Measurements from ENCODE around the gene FAM241A.
"Not testable (repeated sequence)": the region's sequence is repeated elsewhere in the genome, so short reads cannot be mapped to it uniquely, and the experiment has no call there.

FAM241A gene

GRCh38 chr4:112172180-112172579 is 26.9 kb downstream of the FAM241A start:
- no peak for DNase-seq (ENCODE audit: low read depth in 4 of 4, low spot score in 1 of 4)

GRCh38 chr4:112173593-112174558 is 28.6 kb downstream of the FAM241A start:
- no peak for DNase-seq (ENCODE audit: low read depth in 4 of 4, low spot score in 1 of 4)

- no peak for DNase-seq (ENCODE audit: low read depth in 4 of 4, low spot score in 1 of 4)
Measured at GRCh38 chr4:112175840-112176239, 30.6 kb downstream of the FAM241A start.

- no peak for DNase-seq (ENCODE audit: low read depth in 4 of 4, low spot score in 1 of 4)
Measured at GRCh38 chr4:112176596-112176995, 31.3 kb downstream of the FAM241A start.

- not testable (repeated sequence) for DNase-seq (ENCODE audit: low read depth in 4 of 4, low spot score in 1 of 4)
Measured at GRCh38 chr4:112178741-112179140, 33.5 kb downstream of the FAM241A start.

GRCh38 chr4:112181358-112182000 is 36.2 kb downstream of the FAM241A start:
- DNase-seq (ENCODE audit: low read depth in 4 of 4, low spot score in 1 of 4) = no peak

GRCh38 chr4:112182604-112183003 is 37.4 kb downstream of the FAM241A start:
- no peak for DNase-seq (ENCODE audit: low read depth in 4 of 4, low spot score in 1 of 4)

GRCh38 chr4:112183252-112183651 is 38.0 kb downstream of the FAM241A start:
- DNase-seq (ENCODE audit: low read depth in 4 of 4, low spot score in 1 of 4) = no peak

GRCh38 chr4:112184438-112184837 is 39.2 kb downstream of the FAM241A start:
- no peak for DNase-seq (ENCODE audit: low read depth in 4 of 4, low spot score in 1 of 4)

GRCh38 chr4:112185334-112185733 is 40.1 kb downstream of the FAM241A start:
- no peak for DNase-seq (ENCODE audit: low read depth in 4 of 4, low spot score in 1 of 4)

- DNase-seq (ENCODE audit: low read depth in 4 of 4, low spot score in 1 of 4) = no peak
Measured at GRCh38 chr4:112185740-112186670, 40.8 kb downstream of the FAM241A start.

GRCh38 chr4:112189754-112190153 is 44.5 kb downstream of the FAM241A start:
- DNase-seq (ENCODE audit: low read depth in 4 of 4, low spot score in 1 of 4) = no peak

GRCh38 chr4:112190684-112191083 is 45.4 kb downstream of the FAM241A start:
- no peak for DNase-seq (ENCODE audit: low read depth in 4 of 4, low spot score in 1 of 4)

GRCh38 chr4:112196461-112196860 is 51.2 kb downstream of the FAM241A start:
- DNase-seq (ENCODE audit: low read depth in 4 of 4, low spot score in 1 of 4) = no peak

- no peak for DNase-seq (ENCODE audit: low read depth in 4 of 4, low spot score in 1 of 4)
Measured at GRCh38 chr4:112199041-112199440, 53.8 kb downstream of the FAM241A start.

GRCh38 chr4:112201915-112202505 is 56.8 kb downstream of the FAM241A start:
- no peak for DNase-seq (ENCODE audit: low read depth in 4 of 4, low spot score in 1 of 4)

- no peak for DNase-seq (ENCODE audit: low read depth in 4 of 4, low spot score in 1 of 4)
Measured at GRCh38 chr4:112203593-112203992, 58.3 kb downstream of the FAM241A start.

GRCh38 chr4:112206431-112206830 is 61.2 kb downstream of the FAM241A start:
- no peak for DNase-seq (ENCODE audit: low read depth in 4 of 4, low spot score in 1 of 4)

GRCh38 chr4:112208137-112209095 is 63.2 kb downstream of the FAM241A start:
- DNase-seq (ENCODE audit: low read depth in 4 of 4, low spot score in 1 of 4) = not testable (repeated sequence)

- no peak for DNase-seq (ENCODE audit: low read depth in 4 of 4, low spot score in 1 of 4)
Measured at GRCh38 chr4:112210777-112211176, 65.5 kb downstream of the FAM241A start.
